Left lung (tissue), 10 donors: ENCODE results near the gene MCTP2. TPM values are rescaled to one million over a fixed set of nuclear protein-coding genes. Genes with fewer than 3 reads are reported as not detected.
A peak's percentile ranks its signal among the peaks of the same experiment; 100 is the strongest.

Source experiments
- ATAC-seq: fragments of 200-7000 bp; cut with Tn5 transposase; one replicate; pipeline ENCODE4 v1.9.1; 2020; ENCODE audit warnings: moderate library complexity
- DNase-seq, 4 donors: peaks; one replicate each; pipeline ENCODE4 v3.0.0-alpha.2; 2013 to 2020
- H3K27ac ChIP-seq, 2 donors: fragments of 200-600 bp; sonication (generic) in 1 of 2; one replicate each; pipeline versions ENCODE4 v1.5.0 to v1.8.0; 2020 to 2021
- H3K27me3 ChIP-seq, 2 donors: fragments of 200-600 bp; sonication (generic) in 1 of 2; one replicate each; pipeline versions ENCODE4 v1.5.0 to v1.8.0; 2020 to 2021
- H3K36me3 ChIP-seq, 2 donors: fragments of 200-600 bp; sonication (generic) in 1 of 2; one replicate each; pipeline versions ENCODE4 v1.5.0 to v1.8.0; 2020 to 2021
- H3K4me1 ChIP-seq, 2 donors: fragments of 200-600 bp; one replicate each; pipeline ENCODE4 v1.8.0; 2021
- H3K4me3 ChIP-seq, 2 donors: fragments of 200-600 bp; sonication (generic) in 1 of 2; one replicate each; pipeline versions ENCODE4 v1.5.0 to v1.8.0; 2020 to 2021; ENCODE audit warnings: mild to moderate bottlenecking in 1 of 2
- H3K9me3 ChIP-seq, 2 donors: fragments of 200-600 bp; sonication (generic) in 1 of 2; one replicate each; pipeline versions ENCODE4 v1.5.0 to v1.8.0; 2020 to 2021
- intact Hi-C, 2 donors: fragments of 100-400 bp; cut with DNase I; formaldehyde crosslinking; loops; one replicate each; pipeline versions ENCODE4 v1.11.2 to v1.14.2; 2022
- polyA plus RNA-seq, 6 donors: library from polyadenylated mRNA; unstranded; fragments of 120-200 nt; gene quantifications; one replicate each; pipeline ENCODE4 v1.2.1, GENCODE V29; 2013; ENCODE audit not compliant: insufficient read length in 6 of 6
- total RNA-seq, 2 donors: library from RNA; stranded (reverse); fragmentation: NEBNext Ultra II Directional; extraction: Animal tissue kit (Norgen Biotek cat#: 25700); gene quantifications; one replicate each; pipeline ENCODE4 v1.2.1, GENCODE V29; 2021
- TF ChIP-seq, protein P1 (sequence below), 2 donors: fragments of 200-600 bp; sonication (generic) in 1 of 2; IDR thresholded peaks; one replicate each; pipeline versions ENCODE4 v1.5.0 to v1.8.0; 2021; ENCODE audit warnings: antibody characterized with exemption in 2 of 2
- donor health status: DM: no; HTN: yes; CAD: no.
- donor health status: DM: no; HTN: no; CAD: no.

The MCTP2 gene
- total and polyA plus RNA-seq, 8 donors: 25.9 to 38.8 (median 35.0) TPM

DNA sequence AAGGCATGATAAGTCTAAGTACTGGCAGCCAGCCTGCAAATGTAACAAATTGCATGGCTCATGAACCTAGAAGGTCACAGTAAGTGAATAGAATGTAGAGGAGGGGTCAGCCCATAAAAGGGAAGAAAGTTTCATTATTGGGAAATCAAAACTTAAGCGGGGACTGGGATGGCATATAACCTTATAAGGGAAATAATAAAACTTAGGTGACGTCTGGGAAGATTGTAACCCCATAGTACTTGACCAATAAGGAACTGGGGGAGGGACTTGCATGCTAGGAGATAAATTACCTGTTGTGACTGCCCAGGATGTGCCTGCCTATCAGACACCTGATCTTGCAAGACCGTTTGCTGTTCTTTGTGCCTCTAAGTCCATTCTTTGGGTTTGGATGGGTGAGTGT lies 28.1 kb upstream of the MCTP2 start:
- TF ChIP-seq, protein P1, sequence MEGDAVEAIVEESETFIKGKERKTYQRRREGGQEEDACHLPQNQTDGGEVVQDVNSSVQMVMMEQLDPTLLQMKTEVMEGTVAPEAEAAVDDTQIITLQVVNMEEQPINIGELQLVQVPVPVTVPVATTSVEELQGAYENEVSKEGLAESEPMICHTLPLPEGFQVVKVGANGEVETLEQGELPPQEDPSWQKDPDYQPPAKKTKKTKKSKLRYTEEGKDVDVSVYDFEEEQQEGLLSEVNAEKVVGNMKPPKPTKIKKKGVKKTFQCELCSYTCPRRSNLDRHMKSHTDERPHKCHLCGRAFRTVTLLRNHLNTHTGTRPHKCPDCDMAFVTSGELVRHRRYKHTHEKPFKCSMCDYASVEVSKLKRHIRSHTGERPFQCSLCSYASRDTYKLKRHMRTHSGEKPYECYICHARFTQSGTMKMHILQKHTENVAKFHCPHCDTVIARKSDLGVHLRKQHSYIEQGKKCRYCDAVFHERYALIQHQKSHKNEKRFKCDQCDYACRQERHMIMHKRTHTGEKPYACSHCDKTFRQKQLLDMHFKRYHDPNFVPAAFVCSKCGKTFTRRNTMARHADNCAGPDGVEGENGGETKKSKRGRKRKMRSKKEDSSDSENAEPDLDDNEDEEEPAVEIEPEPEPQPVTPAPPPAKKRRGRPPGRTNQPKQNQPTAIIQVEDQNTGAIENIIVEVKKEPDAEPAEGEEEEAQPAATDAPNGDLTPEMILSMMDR (IDR thresholded peaks at IDR 0.05): no peak
- Histone ChIP-seq H3K36me3 (no peaks in the 10 kb centered on the region), H3K27me3 (no peaks in the 10 kb centered on the region), H3K4me1 (peaks cover 0 to 26% of the 10 kb centered on the region in 2 donors), H3K4me3 (no peak overlapping the region), H3K9me3 (no peaks in the 10 kb centered on the region), H3K27ac (no peak overlapping the region)
- intact Hi-C loops: no loop called here
- ATAC-seq (no peak), DNase-seq (no peak)

DNA sequence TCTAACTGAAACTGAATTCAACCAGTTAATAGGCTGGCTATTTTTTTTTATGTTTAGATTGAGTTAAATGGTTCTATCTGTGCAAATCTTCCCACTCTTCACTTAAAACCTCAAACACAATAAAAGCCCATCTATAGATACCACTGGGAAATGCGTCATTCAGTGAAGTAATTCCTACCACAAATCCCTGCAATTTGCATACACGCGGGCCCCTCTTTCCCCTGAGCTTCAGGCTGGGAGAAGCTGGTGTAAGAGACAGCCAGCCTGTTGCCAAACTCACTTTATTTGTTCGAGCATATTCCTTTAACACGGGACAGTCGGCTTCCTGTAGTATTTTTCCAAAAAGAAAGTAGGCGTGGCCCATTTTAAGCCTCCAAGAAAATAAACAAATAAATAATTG lies 26.0 kb upstream of the MCTP2 start:
- Histone ChIP-seq H3K27ac (peak overlapping the region in 1 of 2 donors; percentile 83), H3K4me3 (no peak overlapping the region), H3K9me3 (no peaks in the 10 kb centered on the region), H3K36me3 (no peaks in the 10 kb centered on the region), H3K27me3 (no peaks in the 10 kb centered on the region), H3K4me1 (peaks cover 0 to 26% of the 10 kb centered on the region in 2 donors)
- peak; percentile 18 for ATAC-seq
- DNase-seq: peak in 1 of 4 donors; percentile 36
- intact Hi-C loops: no loop called here
- TF ChIP-seq, protein P1 (IDR thresholded peaks at IDR 0.05): no peak

DNA sequence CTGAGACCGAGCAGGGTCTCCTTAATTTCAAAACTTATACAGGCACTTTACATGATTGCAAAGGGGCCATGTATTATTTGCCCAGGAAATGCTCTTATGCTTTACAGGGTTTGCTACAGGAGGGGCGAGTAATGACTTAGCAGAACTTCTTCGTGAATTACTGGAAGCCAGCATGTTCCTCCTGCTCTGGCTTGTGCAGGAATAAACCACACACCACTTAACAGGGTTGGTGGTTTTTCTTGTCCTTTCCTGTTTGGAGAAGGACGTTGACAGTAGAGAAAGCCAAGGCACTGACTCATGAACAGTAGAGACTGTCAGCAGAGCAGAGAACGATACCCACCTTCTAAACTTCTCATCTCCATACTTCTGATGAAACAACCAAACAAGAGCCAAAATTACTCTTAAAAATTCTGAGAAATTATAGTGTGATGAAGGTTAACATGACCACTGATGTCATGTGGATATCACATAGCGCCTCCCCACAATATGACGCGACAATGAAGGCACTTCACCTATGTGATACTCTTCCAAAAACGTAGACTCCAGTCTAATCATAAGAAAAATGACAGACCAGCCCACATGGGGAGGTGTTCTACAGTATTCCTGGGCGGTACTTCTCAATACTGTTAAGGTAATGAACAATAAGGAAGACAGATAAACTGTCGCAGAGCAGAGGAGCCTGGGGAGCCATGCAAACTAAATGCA lies 24.7 kb upstream of the MCTP2 start:
- Histone ChIP-seq H3K4me1 (peaks cover 0 to 26% of the 10 kb centered on the region in 2 donors), H3K27ac (peak overlapping the region in 1 of 2 donors; percentile 83), H3K4me3 (no peak overlapping the region), H3K27me3 (no peaks in the 10 kb centered on the region), H3K9me3 (no peaks in the 10 kb centered on the region), H3K36me3 (no peaks in the 10 kb centered on the region)
- intact Hi-C loops: no loop called here
- peak in 1 of 4 donors; percentile 7 for DNase-seq
- ATAC-seq: peak; percentile 98
- TF ChIP-seq, protein P1 (IDR thresholded peaks at IDR 0.05): no peak

DNA sequence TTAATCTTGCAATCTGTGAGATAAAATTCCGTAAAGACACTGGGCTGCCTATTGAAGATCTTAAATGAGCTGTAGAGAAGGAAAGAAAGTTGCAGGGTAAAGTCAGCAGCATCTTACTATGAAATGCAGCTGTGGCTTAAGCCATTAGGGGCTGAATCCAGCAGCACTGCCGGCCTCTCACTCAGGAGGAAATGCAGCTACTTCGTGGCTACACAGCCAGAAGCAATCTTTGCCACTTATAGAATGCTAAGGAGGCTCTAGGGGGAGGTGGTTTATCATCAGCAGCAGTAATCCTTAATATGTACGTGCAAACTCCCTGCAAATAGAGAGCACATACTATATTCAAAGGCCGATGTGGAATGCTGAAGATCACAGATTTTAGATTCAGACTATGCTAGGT lies 19.1 kb upstream of the MCTP2 start:
- peaks cover 0 to 1% of the 10 kb centered on the region in 2 donors for H3K4me1 ChIP-seq
- no peak overlapping the region for H3K4me3 ChIP-seq
- H3K36me3 ChIP-seq: no peaks in the 10 kb centered on the region
- H3K27me3 ChIP-seq: peaks cover 0 to 7% of the 10 kb centered on the region in 2 donors
- H3K9me3 ChIP-seq: no peaks in the 10 kb centered on the region
- intact Hi-C loops: no loop called here
- no peak for ATAC-seq
- TF ChIP-seq, protein P1 (IDR thresholded peaks at IDR 0.05): no peak
- no peak for DNase-seq
- H3K27ac ChIP-seq: no peak overlapping the region

DNA sequence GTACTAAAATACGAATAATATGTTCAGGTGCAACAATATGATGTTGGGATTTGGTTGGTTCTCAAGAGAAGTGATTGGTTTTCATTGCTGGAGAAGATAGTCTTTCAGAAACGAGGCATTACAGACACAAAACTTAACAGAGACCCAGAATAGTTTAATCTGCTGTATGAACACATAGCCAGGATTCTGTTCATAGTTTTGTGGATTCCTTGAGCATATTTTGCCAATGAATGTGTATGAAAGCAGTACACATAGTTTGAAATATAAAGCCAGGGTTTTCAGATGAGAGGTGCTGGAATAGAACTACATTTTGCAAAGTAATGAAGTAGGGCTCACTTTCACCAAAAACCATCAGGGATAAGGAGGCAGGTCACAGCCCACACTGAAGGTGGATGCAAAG lies 5.7 kb upstream of the MCTP2 start:
- Histone ChIP-seq H3K36me3 (no peaks in the 10 kb centered on the region), H3K27ac (no peak overlapping the region), H3K27me3 (peaks cover 0 to 7% of the 10 kb centered on the region in 2 donors), H3K4me1 (peaks cover 0 to 19% of the 10 kb centered on the region in 2 donors), H3K4me3 (no peak overlapping the region), H3K9me3 (no peaks in the 10 kb centered on the region)
- TF ChIP-seq, protein P1 (IDR thresholded peaks at IDR 0.05): no peak
- no peak for ATAC-seq
- intact Hi-C loops: no loop called here
- DNase-seq: no peak
